Endothelial cell of umbilical vein (primary cell): Measurements from ENCODE around the gene VAC14. TPM values are rescaled to one million over a fixed set of nuclear protein-coding genes. Genes with fewer than 3 reads are reported as not detected.

Source experiments
- BruUV-seq: library from RNA; stranded (reverse); fragments of 400-500 nt; replicated peaks from 2 replicates; lab custom pipeline; 2021; lab: Mats Ljungman, UMichigan
- CTCF ChIA-PET: fragments of 300-600, 350-600 bp; sonication (Branson Sonifier 250); formaldehyde crosslinking; loops from one replicate; lab custom pipeline; 2021; ENCODE audit warnings: antibody characterized with exemption, inconsistent platforms; lab: Charles Lee
- POLR2A ChIA-PET: fragments of 300-600, 350-600 bp; sonication (Branson Sonifier 250); formaldehyde crosslinking; loops from one replicate; lab custom pipeline; 2021; ENCODE audit warnings: antibody characterized with exemption, inconsistent platforms; lab: Charles Lee
- DNase-seq: peaks from one replicate; pipeline ENCODE4 v3.0.0-alpha.2; 2011; ENCODE audit warnings: low read depth, low spot score
- FAIRE-seq: peaks from 2 replicates; lab custom pipeline; 2011; peaks lifted over from hg19 to GRCh38; lab: Jason Lieb, UNC
- H2AFZ ChIP-seq: 2 replicates; pipeline ENCODE4 v1.6.0; 2012; ENCODE audit warnings: low read depth, low read length, control low read depth, inconsistent platforms
- H3K27ac ChIP-seq: 2 replicates; pipeline ENCODE4 v1.5.1; 2011; ENCODE audit warnings: low read depth, mild to moderate bottlenecking, control low read depth, low read length, moderate library complexity; ENCODE audit not compliant: insufficient read depth
- H3K27me3 ChIP-seq, 2 experiments: 2 replicates each; pipeline versions ENCODE4 v1.6.0 to v1.6.1; 2011; ENCODE audit warnings: low read length in 2 of 2, mixed read lengths in 1 of 2; ENCODE audit not compliant: control insufficient read depth in 2 of 2, insufficient read depth in 2 of 2
- H3K36me3 ChIP-seq, 2 experiments: 2 replicates in 1 of 2; 3 replicates in 1 of 2; pipeline ENCODE4 v1.5.1; 2011; ENCODE audit warnings: low read length in 2 of 2, mild to moderate bottlenecking in 1 of 2, moderate library complexity in 1 of 2; ENCODE audit not compliant: control insufficient read depth in 2 of 2, insufficient read depth in 2 of 2; ENCODE audit errors: extremely low read depth in 1 of 2
- H3K4me1 ChIP-seq: 3 replicates; pipeline ENCODE4 v1.5.1; 2011; ENCODE audit warnings: mild to moderate bottlenecking, low read length; ENCODE audit not compliant: control insufficient read depth, insufficient read depth; ENCODE audit errors: extremely low read depth
- H3K4me2 ChIP-seq: 2 replicates; pipeline ENCODE4 v1.6.1; 2011; ENCODE audit warnings: low read length, control low read depth, mixed read lengths; ENCODE audit not compliant: insufficient read depth
- H3K4me3 ChIP-seq, 3 experiments: fragments of 200-600 bp in 1 of 3; sonication (generic), shearing (Covaris generic) in 1 of 3; replicated peaks in 1 of 3; 2 replicates each; pipeline ENCODE4 v1.5.1; 2011 to 2016; ENCODE audit warnings: control low read depth in 3 of 3, low read length in 3 of 3, mild to moderate bottlenecking in 2 of 3, inconsistent platforms in 1 of 3, low read depth in 1 of 3, moderate library complexity in 1 of 3; ENCODE audit not compliant: insufficient read depth in 1 of 3
- H3K79me2 ChIP-seq: 2 replicates; pipeline ENCODE4 v1.6.0; 2012; ENCODE audit warnings: low read length, inconsistent platforms; ENCODE audit not compliant: control insufficient read depth, insufficient read depth
- H3K9ac ChIP-seq: replicated peaks from 2 replicates; pipeline ENCODE3; 2011; ENCODE audit warnings: low read length, control low read depth; ENCODE audit not compliant: insufficient read depth; ENCODE audit errors: extremely low read depth
- H3K9me1 ChIP-seq: replicated peaks from 3 replicates; pipeline ENCODE4 v1.6.0; 2011; ENCODE audit warnings: mild to moderate bottlenecking, low read length; ENCODE audit not compliant: control insufficient read depth, insufficient read depth; ENCODE audit errors: extremely low read depth
- H3K9me3 ChIP-seq: replicated peaks from 2 replicates; pipeline ENCODE4 v1.5.1; 2012; ENCODE audit warnings: low read length, inconsistent platforms; ENCODE audit not compliant: control insufficient read depth, insufficient read depth
- H4K20me1 ChIP-seq: replicated peaks from 2 replicates; pipeline ENCODE3; 2011; ENCODE audit warnings: mild to moderate bottlenecking, low read length; ENCODE audit not compliant: control insufficient read depth, insufficient read depth; ENCODE audit errors: extremely low read depth
- EZH2 ChIP-seq: IDR thresholded peaks from 2 replicates; pipeline ENCODE4 v1.6.1; 2012; ENCODE audit warnings: borderline replicate concordance, low read depth, mild to moderate bottlenecking, moderate library complexity, low read length, inconsistent platforms; ENCODE audit not compliant: severe bottlenecking
- FOS ChIP-seq: IDR thresholded peaks from 2 replicates; pipeline ENCODE4 v1.6.1; 2011; ENCODE audit warnings: mild to moderate bottlenecking, low read length, moderate library complexity, borderline replicate concordance; ENCODE audit not compliant: insufficient read depth
- GATA2 ChIP-seq: IDR thresholded peaks from 2 replicates; pipeline ENCODE4 v1.7.0; 2011; ENCODE audit warnings: low read depth, mild to moderate bottlenecking, moderate library complexity, mixed read lengths, low read length; ENCODE audit not compliant: insufficient read length, insufficient read depth
- JUN ChIP-seq: IDR thresholded peaks from 2 replicates; pipeline ENCODE4 v1.6.1; 2011; ENCODE audit warnings: borderline replicate concordance, low read depth; ENCODE audit not compliant: insufficient read length, insufficient read depth
- MYC ChIP-seq: IDR thresholded peaks from one replicate; pipeline ENCODE4 v1.6.1; 2011; ENCODE audit warnings: mild to moderate bottlenecking, low read depth, low read length
- POLR2A ChIP-seq: IDR thresholded peaks from 2 replicates; pipeline ENCODE4 v1.6.1; 2012; ENCODE audit warnings: low read depth, mild to moderate bottlenecking, control low read depth, low read length
- POLR2AphosphoS5 ChIP-seq: IDR thresholded peaks from 2 replicates; pipeline ENCODE4 v1.6.1; 2012; ENCODE audit warnings: low read depth, mild to moderate bottlenecking, control low read depth, low read length, moderate library complexity; ENCODE audit not compliant: insufficient read depth
- dilution Hi-C: fragments of 300-500 bp; cut with MboI; formaldehyde crosslinking; loops from one replicate; pipeline ENCODE4 v1.15.0; 2019; ENCODE audit warnings: low sequenced_read_pairs; ENCODE audit not compliant: extremely low pct_ligation_motif_present
- intact Hi-C: fragments of 100-400 bp; cut with micrococcal nuclease; formaldehyde crosslinking; loops from one replicate; pipeline ENCODE4 v1.10.0; 2022
- polyA plus RNA-seq, 4 experiments: library from polyadenylated mRNA; depleted of rRNA in 3 of 4; stranded (reverse) in 3 of 4; unstranded in 1 of 4; fragments of >200 nt; gene quantifications; 2 replicates each; pipeline versions ENCODE4 v1.2.1 to v1.2.3, GENCODE V29; 2011 to 2012; ENCODE audit warnings: missing spikeins in 1 of 4
- total RNA-seq: library from RNA; stranded (reverse); gene quantifications from 2 replicates; pipeline ENCODE4 v1.2.3, GENCODE V29; 2021
- TF ChIP-seq, protein P1 (sequence below): IDR thresholded peaks from 2 replicates; pipeline ENCODE4 v1.6.1; 2011; ENCODE audit not compliant: insufficient read depth, insufficient read length
- TF ChIP-seq, protein P2 (sequence below), 2 donors: IDR thresholded peaks; 1 replicate in 1 of 2; 2 replicates in 1 of 2; pipeline ENCODE4 v1.5.1; 2011; ENCODE audit warnings: low read length in 2 of 2, mild to moderate bottlenecking in 2 of 2, moderate library complexity in 2 of 2, control low read depth in 1 of 2, inconsistent platforms in 1 of 2, low read depth in 1 of 2; ENCODE audit not compliant: insufficient read depth in 1 of 2; ENCODE audit errors: extremely low read depth in 1 of 2

The VAC14 gene
- total and polyA plus RNA-seq, 2 donors (not counting 3 experiments of a cell fraction or from before 2014, with no cell fraction given): 37.6 to 57.9 TPM

DNA sequence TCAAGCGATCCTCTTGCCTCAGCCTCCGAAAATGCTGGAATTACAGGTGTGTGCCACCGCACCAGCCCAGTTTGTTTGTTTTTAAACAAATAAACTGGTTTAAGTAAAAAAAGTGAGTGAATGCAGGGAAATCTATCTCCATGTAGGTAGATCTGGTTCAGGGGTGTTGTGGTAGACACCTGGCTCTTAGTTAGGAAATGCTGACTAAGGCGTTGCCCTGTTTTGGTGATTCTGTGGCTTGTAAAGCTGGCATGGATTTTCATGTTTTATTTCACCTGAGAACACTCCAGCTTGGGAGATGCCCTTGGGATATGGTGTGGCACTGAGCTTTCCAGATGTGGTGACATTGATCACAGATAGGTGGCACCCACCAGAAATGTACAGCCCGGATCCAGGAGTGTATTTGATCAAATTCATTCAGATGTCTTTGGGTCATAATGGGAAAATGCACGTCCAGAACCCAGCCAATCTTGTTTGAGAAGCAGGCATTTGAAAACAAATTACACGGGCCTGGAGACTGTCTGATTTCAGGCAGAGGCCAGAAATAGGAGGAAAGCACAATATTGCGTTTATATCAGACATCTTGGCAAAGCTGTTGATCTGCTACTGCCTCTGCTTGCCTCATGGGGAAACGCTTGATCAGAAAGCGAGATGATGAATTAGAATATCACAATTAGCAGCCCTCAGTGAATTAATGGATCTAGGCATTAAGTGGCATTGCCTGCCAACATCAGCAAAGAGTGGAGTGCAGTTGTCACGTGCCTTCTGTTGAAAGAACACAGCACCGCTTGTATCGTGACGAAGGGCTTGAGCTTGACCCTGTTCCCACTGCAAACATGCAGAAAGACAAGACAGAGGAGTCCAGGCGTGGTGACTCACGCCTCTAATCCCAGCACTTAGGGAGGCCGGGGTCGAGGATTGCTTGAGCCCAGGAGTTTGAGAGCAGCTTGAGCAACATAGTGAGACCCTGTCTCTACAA, 161.9 kb downstream of the VAC14 start:
- no peak overlapping the region for H3K4me3 ChIP-seq
- no peak overlapping the region for H2AFZ ChIP-seq
- FAIRE-seq (no peak), DNase-seq (no peak)
- H3K9me1 ChIP-seq: no peaks in the 10 kb centered on the region
- POLR2A ChIA-PET: no interaction called here
- H3K36me3 ChIP-seq: no peaks in the 10 kb centered on the region
- BruUV-seq: no TSS peak
- TF ChIP-seq POLR2A (no peak), POLR2AphosphoS5 (no peak), MYC (no peak), GATA2 (no peak), EZH2 (no peak), FOS (no peak), JUN (no peak)
- TF ChIP-seq, protein P1, sequence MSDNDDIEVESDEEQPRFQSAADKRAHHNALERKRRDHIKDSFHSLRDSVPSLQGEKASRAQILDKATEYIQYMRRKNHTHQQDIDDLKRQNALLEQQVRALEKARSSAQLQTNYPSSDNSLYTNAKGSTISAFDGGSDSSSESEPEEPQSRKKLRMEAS: no peak
- TF ChIP-seq, protein P2, sequence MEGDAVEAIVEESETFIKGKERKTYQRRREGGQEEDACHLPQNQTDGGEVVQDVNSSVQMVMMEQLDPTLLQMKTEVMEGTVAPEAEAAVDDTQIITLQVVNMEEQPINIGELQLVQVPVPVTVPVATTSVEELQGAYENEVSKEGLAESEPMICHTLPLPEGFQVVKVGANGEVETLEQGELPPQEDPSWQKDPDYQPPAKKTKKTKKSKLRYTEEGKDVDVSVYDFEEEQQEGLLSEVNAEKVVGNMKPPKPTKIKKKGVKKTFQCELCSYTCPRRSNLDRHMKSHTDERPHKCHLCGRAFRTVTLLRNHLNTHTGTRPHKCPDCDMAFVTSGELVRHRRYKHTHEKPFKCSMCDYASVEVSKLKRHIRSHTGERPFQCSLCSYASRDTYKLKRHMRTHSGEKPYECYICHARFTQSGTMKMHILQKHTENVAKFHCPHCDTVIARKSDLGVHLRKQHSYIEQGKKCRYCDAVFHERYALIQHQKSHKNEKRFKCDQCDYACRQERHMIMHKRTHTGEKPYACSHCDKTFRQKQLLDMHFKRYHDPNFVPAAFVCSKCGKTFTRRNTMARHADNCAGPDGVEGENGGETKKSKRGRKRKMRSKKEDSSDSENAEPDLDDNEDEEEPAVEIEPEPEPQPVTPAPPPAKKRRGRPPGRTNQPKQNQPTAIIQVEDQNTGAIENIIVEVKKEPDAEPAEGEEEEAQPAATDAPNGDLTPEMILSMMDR (IDR thresholded peaks at IDR 0.05; ENCODE audit: extremely low read depth in 1 of 2, insufficient read depth in 1 of 2, low read depth in 1 of 2, low read length in 2 of 2): no peak
- no peak overlapping the region for H3K27ac ChIP-seq
- no peaks in the 10 kb centered on the region for H3K27me3 ChIP-seq
- no peaks in the 10 kb centered on the region for H3K79me2 ChIP-seq
- H3K9me3 ChIP-seq: no peaks in the 10 kb centered on the region
- intact Hi-C loops: no loop called here
- dilution Hi-C loops: no loop called here
- CTCF ChIA-PET: interaction anchor here (0.7 to 1.7 kb wide), 4 partner anchors 14 to 77 kb away, joined by 4 to 7 read pairs (median 4); no protein-coding TSS in a partner anchor
- no peaks in the 10 kb centered on the region for H4K20me1 ChIP-seq
- peaks cover 22% of the 10 kb centered on the region for H3K4me1 ChIP-seq
- H3K4me2 ChIP-seq: no peak overlapping the region
- no peak overlapping the region for H3K9ac ChIP-seq

Other genes with a start within 250 kb of the VAC14 start
- 0.23 and 0.97 TPM in 2 replicates for gene IL34, start 154.6 kb downstream of the VAC14 start, total RNA-seq
- gene IL34, start 154.6 kb downstream of the VAC14 start, polyA plus RNA-seq: 0.88 and 1.0 TPM in 2 replicates
- 37.6 and 42.3 TPM in 2 replicates for gene MTSS2, start 115.1 kb downstream of the VAC14 start, total RNA-seq
- 38.4 and 41.3 TPM in 2 replicates for gene MTSS2, start 115.1 kb downstream of the VAC14 start, polyA plus RNA-seq